WI38 (cell line): Measurements from ENCODE around the gene CHORDC1.
"Not testable (repeated sequence)": the region's sequence is repeated elsewhere in the genome, so short reads cannot be mapped to it uniquely, and the experiment has no call there.

Source experiments
- H3K4me3 ChIP-seq: 2 replicates; pipeline ENCODE4 v1.5.1; 2011; ENCODE audit warnings: low read depth, mild to moderate bottlenecking, control low read depth, low read length
- CTCF ChIP-seq: IDR thresholded peaks from 2 replicates; pipeline ENCODE4 v1.5.1; 2012; ENCODE audit warnings: low read depth, mild to moderate bottlenecking, control low read depth, low read length

CHORDC1 gene

DNA sequence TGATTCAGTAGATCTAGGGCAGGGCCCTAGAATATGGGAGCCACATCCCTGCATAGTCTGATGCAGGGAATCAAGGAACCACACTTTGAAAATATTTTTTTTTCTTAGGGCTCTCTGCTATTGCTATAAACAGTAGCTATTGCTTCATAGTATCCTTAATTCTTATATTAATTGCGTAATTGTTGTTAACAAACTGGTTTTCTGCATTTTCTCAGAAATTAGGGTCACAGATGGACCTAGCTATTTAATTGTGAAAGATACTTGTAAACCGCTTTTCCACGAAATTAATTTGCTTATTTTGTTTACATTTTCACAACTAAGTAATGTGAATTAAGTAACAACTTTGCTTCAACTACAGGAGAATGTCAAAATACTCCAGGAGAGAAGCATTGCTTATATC lies 54.3 kb downstream of the CHORDC1 start:
- H3K4me3 ChIP-seq, result no peak overlapping the region
- TF ChIP-seq CTCF, result no peak

DNA sequence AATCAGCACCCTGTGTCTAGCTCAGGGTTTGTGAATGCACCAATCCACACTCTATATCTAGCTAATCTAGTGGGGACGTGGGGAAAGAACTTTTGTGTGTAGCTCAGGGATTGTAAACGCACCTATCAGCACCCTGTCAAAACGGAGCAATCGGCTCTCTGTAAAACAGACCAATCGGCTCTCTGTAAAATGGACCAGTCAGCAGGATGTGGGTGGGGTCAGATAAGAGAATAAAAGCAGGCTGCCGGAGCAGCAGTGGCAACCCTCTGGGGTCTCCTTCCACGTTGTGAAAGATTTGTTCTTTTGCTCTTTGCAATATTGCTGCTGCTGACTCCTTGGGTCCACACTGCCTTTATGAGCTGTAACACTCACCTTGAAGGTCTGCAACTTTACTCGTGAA lies 55.1 kb downstream of the CHORDC1 start:
- not testable (repeated sequence) for H3K4me3 ChIP-seq

DNA sequence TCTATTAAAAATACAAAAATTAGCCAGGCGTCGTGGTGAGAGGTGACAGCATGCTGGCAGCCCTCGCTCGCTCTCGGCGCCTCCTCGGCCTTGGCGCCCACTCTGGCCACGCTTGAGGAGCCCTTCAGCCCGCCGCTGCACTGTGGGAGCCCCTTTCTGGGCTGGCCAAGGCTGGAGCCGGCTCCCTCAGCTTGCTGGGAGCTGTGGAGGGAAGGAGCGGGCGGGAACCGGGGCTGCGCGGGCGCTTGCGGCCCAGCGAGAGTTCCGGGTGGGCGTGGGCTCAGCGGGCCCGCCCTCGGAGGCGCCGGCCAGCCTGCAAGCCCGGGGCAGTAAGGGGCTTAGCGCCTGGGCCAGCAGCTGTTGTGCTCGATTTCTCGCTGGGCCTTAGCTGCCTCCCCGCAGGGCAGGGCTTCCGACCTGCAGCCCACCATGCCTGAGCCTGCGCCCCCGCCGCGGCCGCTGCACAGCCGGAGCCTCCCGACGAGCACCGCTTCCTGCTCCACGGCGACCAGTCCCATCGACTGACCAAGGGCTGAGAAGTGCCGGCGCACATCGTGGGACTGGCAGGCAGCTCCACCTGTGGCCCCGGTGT lies 55.8 kb downstream of the CHORDC1 start:
- not testable (repeated sequence) for H3K4me3 ChIP-seq
